GM13977 (cell line): Measurements from ENCODE around the gene LHFPL5.

Experiments used
- DNase-seq: peaks from one replicate; pipeline ENCODE4 v3.0.0; 2012; ENCODE audit warnings: low spot score
- CTCF ChIP-seq: IDR thresholded peaks from 2 replicates; pipeline ENCODE4 v1.5.1; 2012; ENCODE audit warnings: mild to moderate bottlenecking, control low read depth; ENCODE audit not compliant: insufficient read depth; ENCODE audit errors: extremely low read depth, missing control alignments
- in situ Hi-C: fragments of 300-500 bp; cut with MboI; formaldehyde crosslinking; loops from one replicate; pipeline ENCODE4 v1.12.0; 2022; ENCODE audit warnings: low sequenced_read_pairs, low pct_unique_long_range_greater_than_20kb, mixed read lengths, inconsistent platforms; ENCODE audit not compliant: unreplicated experiment

LHFPL5 gene

GRCh38 chr6:35804996-35805736 is at the start of gene LHFPL5:
Gene LHFPL5, plus strand, starts transcription at chr6:35805352. Its CDS starts 319 bp downstream, at chr6:35805671.
- peak; percentile 85 for DNase-seq
- in situ Hi-C loops: no loop called here
- no peak for TF ChIP-seq CTCF

- peak; percentile 39 for TF ChIP-seq CTCF
- DNase-seq: no peak
- in situ Hi-C loops: no loop called here
Measured at GRCh38 chr6:35757456-35758123, 47.6 kb upstream of the LHFPL5 start.

GRCh38 chr6:35759426-35759825 is 45.7 kb upstream of the LHFPL5 start:
- DNase-seq: no peak
- in situ Hi-C loops: no loop called here
- no peak for TF ChIP-seq CTCF

DNA sequence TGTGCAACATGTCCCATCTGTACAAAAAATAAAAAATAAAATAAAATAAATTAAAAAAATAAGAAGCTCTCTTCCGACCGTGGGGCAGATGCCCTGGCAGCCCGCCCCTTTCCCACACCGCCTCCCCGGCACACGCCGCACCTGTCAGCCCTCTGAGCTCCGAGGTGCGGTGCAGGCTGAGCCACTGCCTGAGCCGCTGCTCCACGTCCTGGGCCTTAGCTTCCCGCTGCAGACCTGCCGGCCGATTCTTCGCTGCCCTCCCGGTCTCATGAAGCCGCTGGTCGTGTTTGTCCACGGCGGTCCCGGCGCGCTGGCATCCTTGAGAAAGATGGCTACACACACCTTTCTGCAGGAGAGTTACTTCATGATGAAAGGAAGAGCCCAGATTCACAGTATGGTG is 39.4 kb upstream of the LHFPL5 start:
- in situ Hi-C loops: no loop called here
- no peak for TF ChIP-seq CTCF

DNA sequence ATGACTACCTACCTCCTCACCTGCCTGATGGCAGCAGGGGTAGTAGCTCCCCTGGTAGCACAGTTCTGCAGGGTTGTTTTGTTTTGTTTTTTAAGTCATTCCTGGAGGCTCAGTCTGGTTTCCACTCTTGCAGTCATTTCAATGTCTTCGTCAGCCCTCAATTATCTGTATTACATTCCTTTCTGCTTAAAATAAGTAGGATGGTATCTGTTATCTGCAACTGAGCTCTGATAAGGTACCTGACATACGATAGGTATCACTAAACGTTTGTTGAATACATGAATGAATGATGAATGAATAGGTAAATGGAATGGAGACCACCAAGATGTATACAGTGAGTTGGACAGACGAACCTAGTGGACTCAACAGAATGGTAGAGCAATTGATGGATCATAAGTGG is 35.9 kb upstream of the LHFPL5 start:
- TF ChIP-seq CTCF: no peak
- in situ Hi-C loops: no loop called here
- no peak for DNase-seq

More for the DNA sequence above, 39.4 kb upstream of the LHFPL5 start:
- DNase-seq: no peak

DNA sequence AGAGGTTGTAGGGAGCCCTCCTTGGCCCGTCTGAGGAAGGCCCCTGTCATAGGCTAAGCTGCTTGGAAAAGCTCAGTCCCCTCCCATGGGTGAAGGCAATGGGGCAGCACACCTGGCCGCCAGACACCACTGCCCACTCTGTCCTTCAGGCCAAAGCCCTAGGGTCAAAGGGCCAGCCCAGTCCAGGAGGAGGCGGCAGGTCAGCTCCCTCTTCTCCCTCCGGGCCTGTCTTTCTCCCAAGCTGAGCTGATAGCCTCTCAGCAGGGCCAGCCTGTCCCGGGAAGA is 33.9 kb upstream of the LHFPL5 start:
- DNase-seq: no peak
- in situ Hi-C loops: no loop called here
- TF ChIP-seq CTCF: no peak
